Activated naive CD4-positive, alpha-beta T cell treated with Interleukin-2 at 50 U/mL for 16 hours (primary cell): ENCODE results near the gene CROT.

Experiments used
- DNase-seq: peaks from one replicate; pipeline ENCODE4 v3.0.0-alpha.2; 2020

The CROT gene

GRCh38 chr7:87416682-87417587 is 71.5 kb downstream of the CROT start:
- peak; percentile 60 for DNase-seq

- DNase-seq: no peak
Observed at GRCh38 chr7:87420173-87420572, 74.7 kb downstream of the CROT start.

- DNase-seq: no peak
Observed at GRCh38 chr7:87424075-87424474, 78.6 kb downstream of the CROT start.

- no peak for DNase-seq
Observed at GRCh38 chr7:87426160-87426559, 80.7 kb downstream of the CROT start.

- no peak for DNase-seq
Observed at GRCh38 chr7:87427288-87427687, 81.8 kb downstream of the CROT start.

GRCh38 chr7:87432536-87432935 is 87.1 kb downstream of the CROT start:
- DNase-seq: no peak

- no peak for DNase-seq
Observed at GRCh38 chr7:87435546-87435945, 90.1 kb downstream of the CROT start.

GRCh38 chr7:87445897-87446296 is 100.4 kb downstream of the CROT start:
- no peak for DNase-seq

GRCh38 chr7:87447116-87447635 is 101.7 kb downstream of the CROT start:
- DNase-seq: no peak

GRCh38 chr7:87448388-87448787 is 102.9 kb downstream of the CROT start:
- no peak for DNase-seq
